IPS-NIHi11 (cell line): ENCODE results near the gene ERLIN1.
A peak's percentile ranks its signal among the peaks of the same experiment; 100 is the strongest.
"Not testable (repeated sequence)": the region's sequence is repeated elsewhere in the genome, so short reads cannot be mapped to it uniquely, and the experiment has no call there.

Experiments
- DNase-seq: peaks from one replicate; pipeline ENCODE4 v3.0.0; 2012; ENCODE audit warnings: mixed read lengths, low spot score

ERLIN1 gene

GRCh38 chr10:100133801-100134200 is 52.0 kb downstream of the ERLIN1 start:
- DNase-seq = no peak

GRCh38 chr10:100132427-100132826 is 53.4 kb downstream of the ERLIN1 start:
- no peak for DNase-seq

- no peak for DNase-seq
Observed at GRCh38 chr10:100131571-100131970, 54.3 kb downstream of the ERLIN1 start.

GRCh38 chr10:100130831-100131230 is 55.0 kb downstream of the ERLIN1 start:
- no peak for DNase-seq

- no peak for DNase-seq
Observed at GRCh38 chr10:100129424-100129823, 56.4 kb downstream of the ERLIN1 start.

- DNase-seq = no peak
Observed at GRCh38 chr10:100128951-100129350, 56.9 kb downstream of the ERLIN1 start.

GRCh38 chr10:100125335-100125734 is 60.5 kb downstream of the ERLIN1 start:
- DNase-seq = not testable (repeated sequence)

- no peak for DNase-seq
Observed at GRCh38 chr10:100124097-100124496, 61.7 kb downstream of the ERLIN1 start.

GRCh38 chr10:100122780-100123179 is 63.0 kb downstream of the ERLIN1 start:
- DNase-seq = no peak

GRCh38 chr10:100120550-100120949 is 65.3 kb downstream of the ERLIN1 start:
- DNase-seq = no peak

GRCh38 chr10:100119726-100120125 is 66.1 kb downstream of the ERLIN1 start:
- no peak for DNase-seq

GRCh38 chr10:100114976-100115770 is 70.7 kb downstream of the ERLIN1 start:
- DNase-seq = peak; percentile 35

- DNase-seq = no peak
Observed at GRCh38 chr10:100114460-100114859, 71.4 kb downstream of the ERLIN1 start.

GRCh38 chr10:100109670-100110069 is 76.2 kb downstream of the ERLIN1 start:
- DNase-seq = no peak

GRCh38 chr10:100106865-100107264 is 79.0 kb downstream of the ERLIN1 start:
- DNase-seq = no peak

- no peak for DNase-seq
Observed at GRCh38 chr10:100104300-100104699, 81.5 kb downstream of the ERLIN1 start.

GRCh38 chr10:100103581-100103980 is 82.2 kb downstream of the ERLIN1 start:
- DNase-seq = no peak

GRCh38 chr10:100101192-100102076 is 84.4 kb downstream of the ERLIN1 start:
- no peak for DNase-seq

GRCh38 chr10:100100651-100101184 is 85.1 kb downstream of the ERLIN1 start:
- DNase-seq = peak; percentile 42
